Sigmoid colon (tissue), 3 donors: ENCODE data around the gene ANO4.

Source experiments
- POLR2A ChIP-seq, 2 donors: fragments of 450-650 bp; IDR thresholded peaks; one replicate each; pipeline ENCODE4 v1.6.1; 2016; ENCODE audit warnings: antibody characterized with exemption in 2 of 2, mild to moderate bottlenecking in 2 of 2, moderate library complexity in 2 of 2
- TF ChIP-seq, protein P1 (sequence below), 4 experiments: fragments of 450-650 bp in 3 of 4; fragments of 200-600 bp in 1 of 4; IDR thresholded peaks; one replicate each; pipeline ENCODE4 v1.5.1; 2016 to 2019; ENCODE audit warnings: antibody characterized with exemption in 4 of 4, mild to moderate bottlenecking in 3 of 4, moderate library complexity in 2 of 4

DNA sequence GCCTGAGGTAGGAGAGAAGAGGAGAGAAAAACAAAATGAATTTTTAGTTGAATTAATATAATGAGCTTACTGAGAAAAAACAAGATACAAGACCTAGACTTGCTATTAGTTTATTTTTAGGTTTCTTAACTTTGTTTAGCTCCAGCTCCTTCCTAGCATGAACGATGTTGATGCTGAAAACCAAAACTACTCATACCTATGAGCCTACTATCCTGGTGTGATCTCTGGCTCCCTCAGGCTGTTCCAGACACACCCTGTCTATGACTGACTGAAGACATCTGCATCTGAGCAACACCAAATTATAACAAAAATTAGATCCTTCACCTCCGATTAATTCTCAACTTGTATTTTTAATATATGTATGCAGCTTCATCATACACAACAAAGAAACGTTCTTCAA is 225.1 kb downstream of the ANO4 start:
- TF ChIP-seq, protein P1, sequence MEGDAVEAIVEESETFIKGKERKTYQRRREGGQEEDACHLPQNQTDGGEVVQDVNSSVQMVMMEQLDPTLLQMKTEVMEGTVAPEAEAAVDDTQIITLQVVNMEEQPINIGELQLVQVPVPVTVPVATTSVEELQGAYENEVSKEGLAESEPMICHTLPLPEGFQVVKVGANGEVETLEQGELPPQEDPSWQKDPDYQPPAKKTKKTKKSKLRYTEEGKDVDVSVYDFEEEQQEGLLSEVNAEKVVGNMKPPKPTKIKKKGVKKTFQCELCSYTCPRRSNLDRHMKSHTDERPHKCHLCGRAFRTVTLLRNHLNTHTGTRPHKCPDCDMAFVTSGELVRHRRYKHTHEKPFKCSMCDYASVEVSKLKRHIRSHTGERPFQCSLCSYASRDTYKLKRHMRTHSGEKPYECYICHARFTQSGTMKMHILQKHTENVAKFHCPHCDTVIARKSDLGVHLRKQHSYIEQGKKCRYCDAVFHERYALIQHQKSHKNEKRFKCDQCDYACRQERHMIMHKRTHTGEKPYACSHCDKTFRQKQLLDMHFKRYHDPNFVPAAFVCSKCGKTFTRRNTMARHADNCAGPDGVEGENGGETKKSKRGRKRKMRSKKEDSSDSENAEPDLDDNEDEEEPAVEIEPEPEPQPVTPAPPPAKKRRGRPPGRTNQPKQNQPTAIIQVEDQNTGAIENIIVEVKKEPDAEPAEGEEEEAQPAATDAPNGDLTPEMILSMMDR (IDR thresholded peaks at IDR 0.05) = no peak
- no peak for TF ChIP-seq POLR2A (IDR thresholded peaks at IDR 0.05)
